MM.1S (cell line): ENCODE measurements around the gene CDK5RAP1.

Source experiments
- CTCF ChIP-seq: fragments of 300-600 bp; sonication (generic); IDR thresholded peaks from 2 replicates; pipeline ENCODE4 v1.5.1; 2016; ENCODE audit warnings: antibody characterized with exemption, low read length, mixed read lengths
- EZH2 ChIP-seq: fragments of 300-600 bp; sonication (generic); optimal IDR thresholded peaks from 2 replicates; pipeline ENCODE3; 2017; ENCODE audit warnings: low read depth, mild to moderate bottlenecking, antibody characterized with exemption, low read length, mixed read lengths

- no peak for TF ChIP-seq CTCF
- TF ChIP-seq EZH2 = no peak
These were observed 626 bp upstream of the CDK5RAP1 start for GRCh38 chr20:33401921-33402369.
